ENCODE data around the gene PSD4. TPM values are rescaled to one million over a fixed set of nuclear protein-coding genes. Genes with fewer than 3 reads are reported as not detected.

PSD4 gene
- 1 to 10 TPM in 1 of 2 donors, under 1 TPM in 1; 0.67 to 2.8 TPM for total RNA-seq

GRCh38 chr2:113173542-113174375 lies at the start of gene PSD4:
Gene PSD4, plus strand, starts transcription at chr2:113173971. Its CDS starts 8,486 bp downstream, at chr2:113182457.

GRCh38 chr2:113126845-113127645 lies 46.7 kb upstream of the PSD4 start, which contains the start of gene IL1RN:
Gene IL1RN, plus strand, starts transcription at chr2:113127598. Its CDS starts 27 bp downstream, at chr2:113127625.

Other genes starting within 250 kb of the PSD4 start
- not detected for gene IL36G, start 196.0 kb upstream of the PSD4 start, total RNA-seq
- not detected for gene IL36A, start 168.5 kb upstream of the PSD4 start, total RNA-seq
- not detected for gene IL36B, start 121.1 kb upstream of the PSD4 start, total RNA-seq
- gene IL36RN, start 114.8 kb upstream of the PSD4 start, total RNA-seq = not detected
- gene IL1F10, start 106.0 kb upstream of the PSD4 start, total RNA-seq = not detected
- gene IL1RN, start 46.4 kb upstream of the PSD4 start, total RNA-seq = under 1 TPM; 0.33 to 0.69 TPM
- under 1 TPM in 1 of 2 donors, not detected in 1; under 0.01 TPM for gene PAX8, start 105.0 kb downstream of the PSD4 start, total RNA-seq